ENCODE measurements around the gene CASKIN1. TPM values are rescaled to one million over a fixed set of nuclear protein-coding genes. Genes with fewer than 3 reads are reported as not detected.

Gene CASKIN1
- polyA plus RNA-seq, 1 donor (not counting 4 experiments of a cell fraction or from before 2014, with no cell fraction given) = 0.04 TPM

DNA sequence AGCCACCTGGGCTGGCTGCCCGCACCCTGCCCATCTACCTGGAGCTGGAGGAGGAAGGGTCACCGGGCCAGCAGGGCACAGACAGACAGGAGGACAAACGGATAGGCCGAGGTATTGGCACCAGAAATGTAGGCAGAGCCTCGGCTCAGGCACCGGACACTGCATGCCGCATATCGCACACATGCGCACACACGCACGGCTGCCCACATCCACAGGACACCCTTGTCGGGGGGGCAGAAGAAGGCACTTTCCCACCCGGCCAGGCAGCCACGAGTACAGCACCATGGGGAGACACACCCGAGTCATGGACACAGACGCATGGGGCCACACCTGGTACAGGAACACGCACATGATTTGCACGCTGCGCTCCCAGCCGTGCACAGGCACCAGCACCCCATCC, 14.5 kb downstream of the CASKIN1 start:
- Histone ChIP-seq H3K4me1 (ENCODE audit: control insufficient read depth, extremely low read depth, insufficient read depth, low read length) (peaks cover 4% of the 10 kb centered on the region), H3K9me3 (ENCODE audit: control insufficient read depth, low read depth, low read length) (no peaks in the 10 kb centered on the region), H3K9ac (ENCODE audit: control insufficient read depth, extremely low read depth, insufficient read depth, low read length) (no peak overlapping the region), H3K27me3 (ENCODE audit: control insufficient read depth, extremely low read depth, insufficient read depth, low read length) (peaks cover 5% of the 10 kb centered on the region), H2AFZ (ENCODE audit: control insufficient read depth, low read length) (no peak overlapping the region), H3K4me3 (ENCODE audit: control insufficient read depth in 2 of 3, extremely low read depth in 1 of 3, insufficient read depth in 2 of 3, low read depth in 1 of 3, low read length in 3 of 3) (no peak overlapping the region), H3K36me3 (ENCODE audit: control insufficient read depth in 2 of 2, extremely low read depth in 1 of 2, insufficient read depth in 2 of 2, low read length in 2 of 2) (peaks cover 3 to 5% of the 10 kb centered on the region in 2 experiments), H3K27ac (ENCODE audit: control insufficient read depth, insufficient read depth, low read length) (no peak overlapping the region), H3K79me2 (ENCODE audit: control insufficient read depth, insufficient read depth, low read length) (no peaks in the 10 kb centered on the region), H4K20me1 (ENCODE audit: control insufficient read depth, extremely low read depth, insufficient read depth, low read length) (no peaks in the 10 kb centered on the region), H3K4me2 (ENCODE audit: control insufficient read depth, extremely low read depth, insufficient read depth, low read depth, low read length) (no peak overlapping the region), H3K9me1 (ENCODE audit: control insufficient read depth, extremely low read depth, insufficient read depth, low read length) (no peaks in the 10 kb centered on the region)
- DNase-seq (ENCODE audit: low read depth, low spot score) (no peak), FAIRE-seq (no peak)
- dilution Hi-C loops (cut with MboI; ENCODE audit: extremely low pct_ligation_motif_present, low sequenced_read_pairs) = no loop called here
- TF ChIP-seq EZH2 (IDR thresholded peaks at IDR 0.05; ENCODE audit: low read length) = no peak

DNA sequence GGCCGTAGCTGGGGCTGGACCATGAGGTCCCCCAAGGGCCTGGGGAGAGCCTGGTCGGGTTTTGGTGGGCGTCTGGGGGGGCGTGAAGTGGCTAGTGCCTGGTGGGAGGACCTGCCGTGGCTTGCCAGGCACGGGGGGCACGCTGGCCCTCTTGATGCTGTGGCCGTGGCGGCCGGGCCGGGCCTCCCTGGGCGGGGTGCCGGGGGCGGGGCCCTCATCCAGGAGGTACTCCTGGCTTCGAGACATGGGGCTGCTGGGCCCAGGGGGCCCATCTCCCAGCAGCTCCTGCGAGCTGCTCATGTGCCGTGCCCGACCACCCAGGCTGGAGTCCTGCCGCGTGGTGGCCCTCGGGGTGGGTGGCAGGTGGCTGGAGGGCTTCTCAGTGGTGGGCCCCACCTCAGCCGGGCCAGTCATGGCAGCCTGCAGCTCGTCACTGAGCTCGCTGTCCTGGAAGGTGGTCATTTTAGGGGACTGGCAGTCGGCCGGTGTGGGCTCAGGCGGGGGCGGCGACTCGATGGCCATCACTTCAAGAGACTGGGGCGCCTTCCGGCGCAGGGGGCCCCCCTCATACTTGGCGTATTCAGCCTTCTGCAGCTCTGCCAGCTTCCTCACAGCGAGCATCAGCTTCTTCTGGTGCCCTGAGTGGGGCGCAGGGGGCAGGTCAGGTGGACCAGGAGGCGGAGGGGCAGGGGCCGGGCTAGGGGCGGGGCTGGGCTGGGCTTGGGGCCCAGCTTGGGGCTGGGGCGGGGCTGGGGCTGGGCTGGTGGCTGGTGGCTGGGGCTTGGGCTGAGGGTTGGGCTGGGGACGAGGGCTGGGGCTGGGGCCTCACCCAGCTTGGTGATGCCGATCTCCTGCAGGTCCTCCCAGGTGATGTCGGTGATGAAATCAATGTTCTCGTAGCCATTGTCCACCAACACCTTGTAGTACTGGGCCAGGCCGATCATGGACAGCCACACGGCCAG, 15.2 kb downstream of the CASKIN1 start:
- Histone ChIP-seq H4K20me1 (ENCODE audit: control insufficient read depth, extremely low read depth, insufficient read depth, low read length) (no peaks in the 10 kb centered on the region), H3K4me3 (ENCODE audit: control insufficient read depth in 2 of 3, extremely low read depth in 1 of 3, insufficient read depth in 2 of 3, low read depth in 1 of 3, low read length in 3 of 3) (no peak overlapping the region), H3K9ac (ENCODE audit: control insufficient read depth, extremely low read depth, insufficient read depth, low read length) (no peak overlapping the region), H3K79me2 (ENCODE audit: control insufficient read depth, insufficient read depth, low read length) (no peaks in the 10 kb centered on the region), H3K27ac (ENCODE audit: control insufficient read depth, insufficient read depth, low read length) (no peak overlapping the region), H3K9me1 (ENCODE audit: control insufficient read depth, extremely low read depth, insufficient read depth, low read length) (no peaks in the 10 kb centered on the region), H3K27me3 (ENCODE audit: control insufficient read depth, extremely low read depth, insufficient read depth, low read length) (peaks cover 5% of the 10 kb centered on the region), H3K9me3 (ENCODE audit: control insufficient read depth, low read depth, low read length) (no peaks in the 10 kb centered on the region), H2AFZ (ENCODE audit: control insufficient read depth, low read length) (no peak overlapping the region), H3K36me3 (ENCODE audit: control insufficient read depth in 2 of 2, extremely low read depth in 1 of 2, insufficient read depth in 2 of 2, low read length in 2 of 2) (peaks cover 6 to 8% of the 10 kb centered on the region in 2 experiments), H3K4me2 (ENCODE audit: control insufficient read depth, extremely low read depth, insufficient read depth, low read depth, low read length) (no peak overlapping the region), H3K4me1 (ENCODE audit: control insufficient read depth, extremely low read depth, insufficient read depth, low read length) (peaks cover 4% of the 10 kb centered on the region)
- dilution Hi-C loops (cut with MboI; ENCODE audit: extremely low pct_ligation_motif_present, low sequenced_read_pairs) = no loop called here
- DNase-seq (ENCODE audit: low read depth, low spot score) = no peak
- no peak for FAIRE-seq
- TF ChIP-seq, protein P1, sequence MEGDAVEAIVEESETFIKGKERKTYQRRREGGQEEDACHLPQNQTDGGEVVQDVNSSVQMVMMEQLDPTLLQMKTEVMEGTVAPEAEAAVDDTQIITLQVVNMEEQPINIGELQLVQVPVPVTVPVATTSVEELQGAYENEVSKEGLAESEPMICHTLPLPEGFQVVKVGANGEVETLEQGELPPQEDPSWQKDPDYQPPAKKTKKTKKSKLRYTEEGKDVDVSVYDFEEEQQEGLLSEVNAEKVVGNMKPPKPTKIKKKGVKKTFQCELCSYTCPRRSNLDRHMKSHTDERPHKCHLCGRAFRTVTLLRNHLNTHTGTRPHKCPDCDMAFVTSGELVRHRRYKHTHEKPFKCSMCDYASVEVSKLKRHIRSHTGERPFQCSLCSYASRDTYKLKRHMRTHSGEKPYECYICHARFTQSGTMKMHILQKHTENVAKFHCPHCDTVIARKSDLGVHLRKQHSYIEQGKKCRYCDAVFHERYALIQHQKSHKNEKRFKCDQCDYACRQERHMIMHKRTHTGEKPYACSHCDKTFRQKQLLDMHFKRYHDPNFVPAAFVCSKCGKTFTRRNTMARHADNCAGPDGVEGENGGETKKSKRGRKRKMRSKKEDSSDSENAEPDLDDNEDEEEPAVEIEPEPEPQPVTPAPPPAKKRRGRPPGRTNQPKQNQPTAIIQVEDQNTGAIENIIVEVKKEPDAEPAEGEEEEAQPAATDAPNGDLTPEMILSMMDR (optimal IDR thresholded peaks at IDR 0.05 in 1 of 3, IDR thresholded peaks at IDR 0.05 in 1 of 3, conservative IDR thresholded peaks at IDR 0.05 in 1 of 3; ENCODE audit: extremely low read depth in 1 of 3, insufficient read depth in 2 of 3, low read length in 3 of 3) = no peak
- no peak for TF ChIP-seq EZH2 (IDR thresholded peaks at IDR 0.05; ENCODE audit: low read length)

Data from keratinocyte (primary cell).